ENCODE measurements around the gene KRTAP5-9. TPM values are rescaled to one million over a fixed set of nuclear protein-coding genes. Genes with fewer than 3 reads are reported as not detected.

The KRTAP5-9 gene
- total and polyA plus RNA-seq, 2 experiments from 2014 or later, result 0.24 TPM; not detected in 1

GRCh38 chr11:71548716-71549151 is 514 bp downstream of the KRTAP5-9 start:
- Mint-ChIP-seq H3K9me3 (peaks cover 9% of the 10 kb centered on the region; the same call in 2 of the 3 replicates), H3K36me3 (ENCODE audit: low read depth) (peaks cover 9% of the 10 kb centered on the region; the same call in 2 of the 3 replicates), H3K4me3 (no peak overlapping the region), H3K27ac (no peak overlapping the region), H3K27me3 (ENCODE audit: insufficient read depth, low read depth, poor library complexity) (peaks cover 2% of the 10 kb centered on the region), H3K4me1 (peaks cover 17% of the 10 kb centered on the region)
- H3F3A ChIP-seq (replicated peaks; ENCODE audit: low read depth), result no peaks in the 10 kb centered on the region
- no peaks in the 10 kb centered on the region for H3K36me3 ChIP-seq (ENCODE audit: insufficient read depth)
- no peak overlapping the region for H2AFZ ChIP-seq
- TF ChIP-seq NANOG (IDR thresholded peaks at IDR 0.05; ENCODE audit: borderline replicate concordance) (no peak), REST (IDR thresholded peaks at IDR 0.05; ENCODE audit: unreplicated experiment) (no peak), STAT1 (IDR thresholded peaks at IDR 0.05; ENCODE audit: unreplicated experiment) (no peak), POLR2AphosphoS5 (IDR thresholded peaks at IDR 0.05; ENCODE audit: low read depth) (no peak), CREB1 (CRISPR knock-in tag; IDR thresholded peaks at IDR 0.05; ENCODE audit: low read depth) (no peak), ETS1 (IDR thresholded peaks at IDR 0.05) (no peak), ZNF331 (CRISPR knock-in tag; IDR thresholded peaks at IDR 0.05; ENCODE audit: low read depth) (no peak), ZNF114 (CRISPR knock-in tag; IDR thresholded peaks at IDR 0.05) (no peak), JUNB (IDR thresholded peaks at IDR 0.05; ENCODE audit: unreplicated experiment) (no peak), EZH2phosphoT487 (IDR thresholded peaks at IDR 0.05; ENCODE audit: unreplicated experiment) (no peak), EZH2 (IDR thresholded peaks at IDR 0.05; ENCODE audit: low read depth, unreplicated experiment) (no peak)
- TF ChIP-seq, protein P1, sequence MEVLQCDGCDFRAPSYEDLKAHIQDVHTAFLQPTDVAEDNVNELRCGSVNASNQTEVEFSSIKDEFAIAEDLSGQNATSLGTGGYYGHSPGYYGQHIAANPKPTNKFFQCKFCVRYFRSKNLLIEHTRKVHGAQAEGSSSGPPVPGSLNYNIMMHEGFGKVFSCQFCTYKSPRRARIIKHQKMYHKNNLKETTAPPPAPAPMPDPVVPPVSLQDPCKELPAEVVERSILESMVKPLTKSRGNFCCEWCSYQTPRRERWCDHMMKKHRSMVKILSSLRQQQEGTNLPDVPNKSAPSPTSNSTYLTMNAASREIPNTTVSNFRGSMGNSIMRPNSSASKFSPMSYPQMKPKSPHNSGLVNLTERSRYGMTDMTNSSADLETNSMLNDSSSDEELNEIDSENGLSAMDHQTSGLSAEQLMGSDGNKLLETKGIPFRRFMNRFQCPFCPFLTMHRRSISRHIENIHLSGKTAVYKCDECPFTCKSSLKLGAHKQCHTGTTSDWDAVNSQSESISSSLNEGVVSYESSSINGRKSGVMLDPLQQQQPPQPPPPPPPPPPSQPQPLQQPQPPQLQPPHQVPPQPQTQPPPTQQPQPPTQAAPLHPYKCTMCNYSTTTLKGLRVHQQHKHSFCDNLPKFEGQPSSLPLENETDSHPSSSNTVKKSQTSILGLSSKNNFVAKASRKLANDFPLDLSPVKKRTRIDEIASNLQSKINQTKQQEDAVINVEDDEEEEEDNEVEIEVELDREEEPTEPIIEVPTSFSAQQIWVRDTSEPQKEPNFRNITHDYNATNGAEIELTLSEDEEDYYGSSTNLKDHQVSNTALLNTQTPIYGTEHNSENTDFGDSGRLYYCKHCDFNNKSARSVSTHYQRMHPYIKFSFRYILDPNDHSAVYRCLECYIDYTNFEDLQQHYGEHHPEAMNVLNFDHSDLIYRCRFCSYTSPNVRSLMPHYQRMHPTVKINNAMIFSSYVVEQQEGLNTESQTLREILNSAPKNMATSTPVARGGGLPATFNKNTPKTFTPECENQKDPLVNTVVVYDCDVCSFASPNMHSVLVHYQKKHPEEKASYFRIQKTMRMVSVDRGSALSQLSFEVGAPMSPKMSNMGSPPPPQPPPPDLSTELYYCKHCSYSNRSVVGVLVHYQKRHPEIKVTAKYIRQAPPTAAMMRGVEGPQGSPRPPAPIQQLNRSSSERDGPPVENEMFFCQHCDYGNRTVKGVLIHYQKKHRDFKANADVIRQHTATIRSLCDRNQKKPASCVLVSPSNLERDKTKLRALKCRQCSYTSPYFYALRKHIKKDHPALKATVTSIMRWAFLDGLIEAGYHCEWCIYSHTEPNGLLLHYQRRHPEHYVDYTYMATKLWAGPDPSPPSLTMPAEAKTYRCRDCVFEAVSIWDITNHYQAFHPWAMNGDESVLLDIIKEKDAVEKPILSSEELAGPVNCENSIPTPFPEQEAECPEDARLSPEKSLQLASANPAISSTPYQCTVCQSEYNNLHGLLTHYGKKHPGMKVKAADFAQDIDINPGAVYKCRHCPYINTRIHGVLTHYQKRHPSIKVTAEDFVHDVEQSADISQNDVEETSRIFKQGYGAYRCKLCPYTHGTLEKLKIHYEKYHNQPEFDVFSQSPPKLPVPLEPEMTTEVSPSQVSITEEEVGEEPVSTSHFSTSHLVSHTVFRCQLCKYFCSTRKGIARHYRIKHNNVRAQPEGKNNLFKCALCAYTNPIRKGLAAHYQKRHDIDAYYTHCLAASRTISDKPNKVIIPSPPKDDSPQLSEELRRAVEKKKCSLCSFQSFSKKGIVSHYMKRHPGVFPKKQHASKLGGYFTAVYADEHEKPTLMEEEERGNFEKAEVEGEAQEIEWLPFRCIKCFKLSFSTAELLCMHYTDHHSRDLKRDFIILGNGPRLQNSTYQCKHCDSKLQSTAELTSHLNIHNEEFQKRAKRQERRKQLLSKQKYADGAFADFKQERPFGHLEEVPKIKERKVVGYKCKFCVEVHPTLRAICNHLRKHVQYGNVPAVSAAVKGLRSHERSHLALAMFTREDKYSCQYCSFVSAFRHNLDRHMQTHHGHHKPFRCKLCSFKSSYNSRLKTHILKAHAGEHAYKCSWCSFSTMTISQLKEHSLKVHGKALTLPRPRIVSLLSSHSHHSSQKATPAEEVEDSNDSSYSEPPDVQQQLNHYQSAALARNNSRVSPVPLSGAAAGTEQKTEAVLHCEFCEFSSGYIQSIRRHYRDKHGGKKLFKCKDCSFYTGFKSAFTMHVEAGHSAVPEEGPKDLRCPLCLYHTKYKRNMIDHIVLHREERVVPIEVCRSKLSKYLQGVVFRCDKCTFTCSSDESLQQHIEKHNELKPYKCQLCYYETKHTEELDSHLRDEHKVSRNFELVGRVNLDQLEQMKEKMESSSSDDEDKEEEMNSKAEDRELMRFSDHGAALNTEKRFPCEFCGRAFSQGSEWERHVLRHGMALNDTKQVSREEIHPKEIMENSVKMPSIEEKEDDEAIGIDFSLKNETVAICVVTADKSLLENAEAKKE (CRISPR knock-in tag; IDR thresholded peaks at IDR 0.05), result no peak
- TF ChIP-seq, protein P2, sequence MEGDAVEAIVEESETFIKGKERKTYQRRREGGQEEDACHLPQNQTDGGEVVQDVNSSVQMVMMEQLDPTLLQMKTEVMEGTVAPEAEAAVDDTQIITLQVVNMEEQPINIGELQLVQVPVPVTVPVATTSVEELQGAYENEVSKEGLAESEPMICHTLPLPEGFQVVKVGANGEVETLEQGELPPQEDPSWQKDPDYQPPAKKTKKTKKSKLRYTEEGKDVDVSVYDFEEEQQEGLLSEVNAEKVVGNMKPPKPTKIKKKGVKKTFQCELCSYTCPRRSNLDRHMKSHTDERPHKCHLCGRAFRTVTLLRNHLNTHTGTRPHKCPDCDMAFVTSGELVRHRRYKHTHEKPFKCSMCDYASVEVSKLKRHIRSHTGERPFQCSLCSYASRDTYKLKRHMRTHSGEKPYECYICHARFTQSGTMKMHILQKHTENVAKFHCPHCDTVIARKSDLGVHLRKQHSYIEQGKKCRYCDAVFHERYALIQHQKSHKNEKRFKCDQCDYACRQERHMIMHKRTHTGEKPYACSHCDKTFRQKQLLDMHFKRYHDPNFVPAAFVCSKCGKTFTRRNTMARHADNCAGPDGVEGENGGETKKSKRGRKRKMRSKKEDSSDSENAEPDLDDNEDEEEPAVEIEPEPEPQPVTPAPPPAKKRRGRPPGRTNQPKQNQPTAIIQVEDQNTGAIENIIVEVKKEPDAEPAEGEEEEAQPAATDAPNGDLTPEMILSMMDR (conservative IDR thresholded peaks at IDR 0.05; ENCODE audit: low read depth in 2 of 2), result no peak
- peaks cover 10% of the 10 kb centered on the region; the same call in 1 of the 2 replicates for H3K4me1 ChIP-seq (ENCODE audit: insufficient read depth)
- H3K4me2 ChIP-seq, result no peak overlapping the region
- peaks cover 6% of the 10 kb centered on the region; the same call in 1 of the 2 replicates for H3K9me2 ChIP-seq (ENCODE audit: insufficient read depth)
- no peaks in the 10 kb centered on the region for H3K27me3 ChIP-seq (ENCODE audit: insufficient read depth)
- H3K4me3 ChIP-seq, result no peak overlapping the region
- DNase-seq (ENCODE audit: low spot score) (no peak), ATAC-seq (no peak)
- H4K20me1 ChIP-seq (replicated peaks; ENCODE audit: insufficient read depth), result no peaks in the 10 kb centered on the region
- H3K27ac ChIP-seq (ENCODE audit: low read depth), result no peak overlapping the region
- no peaks in the 10 kb centered on the region for H3K79me2 ChIP-seq (replicated peaks; ENCODE audit: insufficient read depth)
